Adrenal gland (tissue), 5 donors: ENCODE measurements around the gene GPR132.

Experiments used
- CTCF ChIP-seq, 6 experiments: fragments of 450-650 bp in 4 of 6; fragments of 200-600 bp in 2 of 6; sonication (generic) in 1 of 6; IDR thresholded peaks; 1 replicate in 5 of 6; 2 replicates in 1 of 6; pipeline versions ENCODE4 v1.5.1 to v1.8.0; 2016 to 2021; ENCODE audit warnings: antibody characterized with exemption in 6 of 6, mild to moderate bottlenecking in 2 of 6, moderate library complexity in 1 of 6
- POLR2A ChIP-seq, 2 donors: fragments of 450-650 bp; IDR thresholded peaks; one replicate each; pipeline ENCODE4 v1.6.1; 2017; ENCODE audit warnings: antibody characterized with exemption in 2 of 2, mild to moderate bottlenecking in 2 of 2, moderate library complexity in 1 of 2
- donor health status: DM: no; HTN: no; CAD: no.

- no peak for TF ChIP-seq CTCF (IDR thresholded peaks at IDR 0.05)
- no peak for TF ChIP-seq POLR2A (IDR thresholded peaks at IDR 0.05)
Observed at GRCh38 chr14:105099778-105100177, 34.5 kb upstream of the GPR132 start.
